ENCODE results near the gene GTF2A1L.
"Not testable (repeated sequence)": the region's sequence is repeated elsewhere in the genome, so short reads cannot be mapped to it uniquely, and the experiment has no call there.

Gene GTF2A1L

GRCh38 chr2:48613211-48613610 is 4.4 kb upstream of the GTF2A1L start:
- no peak for DNase-seq

- DNase-seq, result not testable (repeated sequence)
Observed at GRCh38 chr2:48614581-48614980, 3.1 kb upstream of the GTF2A1L start.

GRCh38 chr2:48619526-48619925 is 1.9 kb downstream of the GTF2A1L start:
- DNase-seq, result no peak

- DNase-seq, result no peak
Observed at GRCh38 chr2:48620604-48621003, 2.9 kb downstream of the GTF2A1L start.

- not testable (repeated sequence) for DNase-seq
Observed at GRCh38 chr2:48622691-48623090, 5.0 kb downstream of the GTF2A1L start.

GRCh38 chr2:48624696-48625095 is 7.0 kb downstream of the GTF2A1L start:
- no peak for DNase-seq

- DNase-seq, result no peak
Observed at GRCh38 chr2:48626047-48626446, 8.4 kb downstream of the GTF2A1L start.

GRCh38 chr2:48633143-48633542 is 15.5 kb downstream of the GTF2A1L start:
- DNase-seq, result no peak

- DNase-seq, result no peak
Observed at GRCh38 chr2:48635786-48636185, 18.1 kb downstream of the GTF2A1L start.

GRCh38 chr2:48638261-48638660 is 20.6 kb downstream of the GTF2A1L start:
- DNase-seq, result no peak

- DNase-seq, result no peak
Observed at GRCh38 chr2:48651158-48651790, 33.6 kb downstream of the GTF2A1L start.

GRCh38 chr2:48668992-48669391 is 51.3 kb downstream of the GTF2A1L start:
- DNase-seq, result no peak

GRCh38 chr2:48673581-48673980 is 55.9 kb downstream of the GTF2A1L start:
- no peak for DNase-seq

- DNase-seq, result no peak
Observed at GRCh38 chr2:48674933-48675332, 57.3 kb downstream of the GTF2A1L start.

- no peak for DNase-seq
Observed at GRCh38 chr2:48677450-48677849, 59.8 kb downstream of the GTF2A1L start.

- DNase-seq, result no peak
Observed at GRCh38 chr2:48685126-48685525, 67.5 kb downstream of the GTF2A1L start.

GRCh38 chr2:48691935-48692691 is 74.5 kb downstream of the GTF2A1L start:
- no peak for DNase-seq

- no peak for DNase-seq
Observed at GRCh38 chr2:48693066-48693465, 75.4 kb downstream of the GTF2A1L start.

GRCh38 chr2:48693645-48694044 is 76.0 kb downstream of the GTF2A1L start:
- DNase-seq, result no peak

GRCh38 chr2:48694149-48694548 is 76.5 kb downstream of the GTF2A1L start:
- DNase-seq, result no peak

GRCh38 chr2:48695991-48696390 is 78.3 kb downstream of the GTF2A1L start:
- no peak for DNase-seq

- no peak for DNase-seq
Observed at GRCh38 chr2:48696881-48697280, 79.2 kb downstream of the GTF2A1L start.

GRCh38 chr2:48699348-48699930 is 81.8 kb downstream of the GTF2A1L start:
- DNase-seq, result no peak

GRCh38 chr2:48703621-48704020 is 86.0 kb downstream of the GTF2A1L start:
- DNase-seq, result not testable (repeated sequence)
